CD14-positive monocyte (primary cell): ENCODE measurements around the gene EBF3. TPM values are rescaled to one million over a fixed set of nuclear protein-coding genes. Genes with fewer than 3 reads are reported as not detected.

Source experiments
- DNase-seq, 3 donors: peaks; one replicate each; pipeline ENCODE4 v3.0.0-alpha.2; 2011 to 2022
- H2AFZ ChIP-seq: 2 replicates; pipeline ENCODE4 v1.6.0; 2012; ENCODE audit warnings: mild to moderate bottlenecking, low read depth, low read length, inconsistent platforms; ENCODE audit not compliant: insufficient read depth, poor library complexity, severe bottlenecking
- H3K27ac ChIP-seq, 2 donors: 1 replicate in 1 of 2; 2 replicates in 1 of 2; pipeline ENCODE4 v1.5.1; 2012 to 2013; ENCODE audit warnings: low read length in 2 of 2, control low read depth in 1 of 2, inconsistent platforms in 1 of 2, low read depth in 1 of 2, mild to moderate bottlenecking in 1 of 2
- H3K27me3 ChIP-seq, 2 donors: one replicate each; pipeline versions ENCODE4 v1.6.0 to v1.6.1; 2011 to 2013; ENCODE audit warnings: low read length in 2 of 2; ENCODE audit not compliant: control insufficient read depth in 2 of 2, insufficient read depth in 2 of 2
- H3K36me3 ChIP-seq, 2 donors: replicated peaks in 1 of 2; 1 replicate in 1 of 2; 2 replicates in 1 of 2; pipeline versions ENCODE4 v1.5.1 to v1.6.1; 2012 to 2013; ENCODE audit warnings: low read length in 2 of 2, control low read depth in 1 of 2, inconsistent platforms in 1 of 2, mild to moderate bottlenecking in 1 of 2; ENCODE audit not compliant: insufficient read depth in 2 of 2, control insufficient read depth in 1 of 2
- H3K4me1 ChIP-seq, 2 donors: 1 replicate in 1 of 2; 2 replicates in 1 of 2; pipeline versions ENCODE4 v1.5.1 to v1.6.1; 2012 to 2013; ENCODE audit warnings: low read length in 2 of 2, control low read depth in 1 of 2, inconsistent platforms in 1 of 2, mild to moderate bottlenecking in 1 of 2, moderate library complexity in 1 of 2; ENCODE audit not compliant: insufficient read depth in 2 of 2, control insufficient read depth in 1 of 2
- H3K4me2 ChIP-seq: replicated peaks from 2 replicates; pipeline ENCODE3; 2012; ENCODE audit warnings: low read length, moderate library complexity, mild to moderate bottlenecking; ENCODE audit not compliant: poor library complexity, severe bottlenecking; ENCODE audit errors: extremely low read depth
- H3K4me3 ChIP-seq, 3 experiments: fragments of 200-600 bp in 1 of 3; sonication (generic) in 1 of 3; replicated peaks in 1 of 3; 1 replicate in 2 of 3; 2 replicates in 1 of 3; pipeline ENCODE4 v1.5.1; 2011 to 2013; ENCODE audit warnings: low read length in 3 of 3, mild to moderate bottlenecking in 3 of 3, control low read depth in 2 of 3, low read depth in 2 of 3, inconsistent platforms in 1 of 3, moderate library complexity in 1 of 3
- H3K79me2 ChIP-seq: 2 replicates; pipeline ENCODE4 v1.6.0; 2012; ENCODE audit warnings: mild to moderate bottlenecking, control low read depth, inconsistent platforms, low read length, moderate library complexity; ENCODE audit not compliant: insufficient read depth
- H3K9ac ChIP-seq: 2 replicates; pipeline ENCODE4 v1.6.0; 2017; ENCODE audit warnings: low read length, mild to moderate bottlenecking; ENCODE audit not compliant: insufficient read depth, poor library complexity, severe bottlenecking
- H3K9me3 ChIP-seq, 2 donors: replicated peaks in 1 of 2; 1 replicate in 1 of 2; 2 replicates in 1 of 2; pipeline versions ENCODE4 v1.5.1 to v1.6.1; 2012 to 2013; ENCODE audit warnings: low read length in 2 of 2, control low read depth in 1 of 2; ENCODE audit not compliant: control insufficient read depth in 1 of 2, insufficient read depth in 1 of 2
- H4K20me1 ChIP-seq: 2 replicates; pipeline ENCODE4 v1.6.0; 2012; ENCODE audit warnings: mild to moderate bottlenecking, low read length, control low read depth, moderate library complexity; ENCODE audit not compliant: insufficient read depth
- H3K27ac Mint-ChIP-seq, 7 donors: one replicate each; pipeline ENCODE4 v1.8.0; 2020; ENCODE audit warnings: mild to moderate bottlenecking in 7 of 7, mixed read lengths in 7 of 7, moderate library complexity in 6 of 7, inconsistent platforms in 2 of 7
- H3K27me3 Mint-ChIP-seq, 3 donors: one replicate each; pipeline ENCODE4 v1.8.0; 2021 to 2022; ENCODE audit warnings: low read depth in 3 of 3, mild to moderate bottlenecking in 3 of 3, mixed read lengths in 3 of 3, moderate library complexity in 3 of 3, inconsistent platforms in 1 of 3
- H3K36me3 Mint-ChIP-seq, 2 donors: one replicate each; pipeline ENCODE4 v1.8.0; 2020; ENCODE audit warnings: mixed read lengths in 2 of 2, inconsistent platforms in 1 of 2, mild to moderate bottlenecking in 1 of 2
- H3K4me1 Mint-ChIP-seq: one replicate; pipeline ENCODE4 v1.8.0; 2020; ENCODE audit warnings: mild to moderate bottlenecking, mixed read lengths
- H3K4me3 Mint-ChIP-seq, 2 donors: one replicate each; pipeline ENCODE4 v1.8.0; 2020; ENCODE audit warnings: mild to moderate bottlenecking in 2 of 2, mixed read lengths in 2 of 2, moderate library complexity in 1 of 2
- H3K9me3 Mint-ChIP-seq, 7 donors: one replicate each; pipeline ENCODE4 v1.8.0; 2020 to 2022; ENCODE audit warnings: mixed read lengths in 7 of 7, mild to moderate bottlenecking in 6 of 7, moderate library complexity in 6 of 7, inconsistent platforms in 2 of 7
- WGBS: methylation state at CpG from one replicate; pipeline ENCODE4 v1.1.5; 2013; ENCODE audit warnings: missing lambda C conversion rate; ENCODE audit not compliant: insufficient coverage; 5-methylcytosine and 5-hydroxymethylcytosine counted together
- intact Hi-C, 2 donors: fragments of 100-400 bp; cut with micrococcal nuclease; formaldehyde crosslinking; loops; one replicate each; pipeline versions ENCODE4 v1.15.0 to v1.15.1; 2023
- polyA plus RNA-seq, 3 donors: library from polyadenylated mRNA; depleted of rRNA in 1 of 3; unstranded in 2 of 3; stranded (reverse) in 1 of 3; fragments of 300-500 nt in 2 of 3; fragments of >200 nt in 1 of 3; fragmentation: Illumina TruSeq in 2 of 3; gene quantifications; 1 replicate in 2 of 3; 2 replicates in 1 of 3; pipeline ENCODE4 v1.2.3, GENCODE V29; 2012 to 2021
- TF ChIP-seq, protein P1 (sequence below): fragments of 200-600 bp; IDR thresholded peaks from one replicate; pipeline ENCODE4 v1.8.0; 2022; ENCODE audit warnings: antibody characterized with exemption, mild to moderate bottlenecking

Gene EBF3
- polyA plus RNA-seq, 3 donors = not detected

DNA sequence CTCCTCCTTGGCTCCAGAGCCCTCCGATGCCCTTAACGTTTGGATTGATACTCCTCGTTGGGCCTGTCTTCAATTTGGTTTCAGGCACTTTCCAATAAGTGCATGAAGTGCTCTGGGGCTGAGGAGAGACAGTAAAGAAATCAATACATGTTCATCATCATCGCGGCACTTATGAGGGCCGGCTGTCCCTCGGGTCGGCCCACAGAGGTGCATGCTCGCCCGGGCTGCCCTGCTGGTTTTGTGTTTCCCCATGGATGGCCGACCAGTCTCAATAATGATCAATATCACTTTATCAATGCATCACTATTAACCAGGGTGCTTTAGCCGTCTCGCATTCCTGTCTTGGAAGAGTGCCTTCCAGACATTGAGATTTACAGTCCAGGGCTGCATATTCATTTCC is 154.2 kb downstream of the EBF3 start:
- intact Hi-C loops = no loop called here
- H3K27ac ChIP-seq = no peak overlapping the region
- no peaks in the 10 kb centered on the region for H3K4me1 ChIP-seq
- peaks cover 10 to 37% (median 20%) of the 10 kb centered on the region in 7 donors for H3K9me3 Mint-ChIP-seq
- DNase-seq = no peak
- H3K27ac Mint-ChIP-seq = no peak overlapping the region
- peaks cover 0 to 4% (median 1%) of the 10 kb centered on the region in 3 donors for H3K27me3 Mint-ChIP-seq
- no peaks in the 10 kb centered on the region for H3K79me2 ChIP-seq
- no peak overlapping the region for H3K4me2 ChIP-seq
- H3K36me3 ChIP-seq = no peaks in the 10 kb centered on the region
- no peaks in the 10 kb centered on the region for H3K27me3 ChIP-seq
- no peaks in the 10 kb centered on the region for H4K20me1 ChIP-seq
- no peak overlapping the region for H2AFZ ChIP-seq
- H3K9me3 ChIP-seq = peaks cover 3 to 16% of the 10 kb centered on the region in 2 donors
- H3K36me3 Mint-ChIP-seq = no peaks in the 10 kb centered on the region
- WGBS = 89% methylated on average over 7 of the region's 13 CpGs
- no peak overlapping the region for H3K4me3 ChIP-seq
- H3K4me1 Mint-ChIP-seq = no peaks in the 10 kb centered on the region
- H3K9ac ChIP-seq = no peak overlapping the region
- no peak overlapping the region for H3K4me3 Mint-ChIP-seq
- TF ChIP-seq, protein P1, sequence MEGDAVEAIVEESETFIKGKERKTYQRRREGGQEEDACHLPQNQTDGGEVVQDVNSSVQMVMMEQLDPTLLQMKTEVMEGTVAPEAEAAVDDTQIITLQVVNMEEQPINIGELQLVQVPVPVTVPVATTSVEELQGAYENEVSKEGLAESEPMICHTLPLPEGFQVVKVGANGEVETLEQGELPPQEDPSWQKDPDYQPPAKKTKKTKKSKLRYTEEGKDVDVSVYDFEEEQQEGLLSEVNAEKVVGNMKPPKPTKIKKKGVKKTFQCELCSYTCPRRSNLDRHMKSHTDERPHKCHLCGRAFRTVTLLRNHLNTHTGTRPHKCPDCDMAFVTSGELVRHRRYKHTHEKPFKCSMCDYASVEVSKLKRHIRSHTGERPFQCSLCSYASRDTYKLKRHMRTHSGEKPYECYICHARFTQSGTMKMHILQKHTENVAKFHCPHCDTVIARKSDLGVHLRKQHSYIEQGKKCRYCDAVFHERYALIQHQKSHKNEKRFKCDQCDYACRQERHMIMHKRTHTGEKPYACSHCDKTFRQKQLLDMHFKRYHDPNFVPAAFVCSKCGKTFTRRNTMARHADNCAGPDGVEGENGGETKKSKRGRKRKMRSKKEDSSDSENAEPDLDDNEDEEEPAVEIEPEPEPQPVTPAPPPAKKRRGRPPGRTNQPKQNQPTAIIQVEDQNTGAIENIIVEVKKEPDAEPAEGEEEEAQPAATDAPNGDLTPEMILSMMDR = no peak

DNA sequence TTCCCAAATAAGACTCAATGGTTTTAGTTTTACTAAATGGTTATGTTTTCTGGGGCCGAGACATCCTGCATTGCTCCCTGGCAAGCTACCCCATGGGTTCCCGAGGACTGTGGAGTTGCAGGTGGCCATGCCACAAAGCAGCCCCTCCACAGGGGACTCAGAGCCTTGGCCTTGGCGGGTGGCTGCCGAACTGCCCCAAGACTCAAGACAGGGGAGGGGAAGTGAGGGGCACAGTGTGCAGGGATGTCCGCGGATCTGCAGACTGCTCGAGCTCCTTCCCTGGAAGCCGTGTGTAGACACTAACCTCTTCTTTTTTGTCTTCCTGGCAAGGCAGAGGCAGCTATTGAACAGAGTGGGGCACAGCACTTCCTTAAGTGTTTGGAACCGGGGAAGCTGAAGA is 154.6 kb downstream of the EBF3 start:
- H3K27ac ChIP-seq = no peak overlapping the region
- H3K4me3 ChIP-seq = no peak overlapping the region
- Mint-ChIP-seq H3K9me3 (peaks cover 6 to 39% (median 20%) of the 10 kb centered on the region in 7 donors), H3K27me3 (peaks cover 0 to 4% (median 0%) of the 10 kb centered on the region in 3 donors), H3K27ac (no peak overlapping the region), H3K4me3 (no peak overlapping the region), H3K4me1 (no peaks in the 10 kb centered on the region), H3K36me3 (no peaks in the 10 kb centered on the region)
- no peaks in the 10 kb centered on the region for H3K27me3 ChIP-seq
- H3K4me1 ChIP-seq = no peaks in the 10 kb centered on the region
- H4K20me1 ChIP-seq = no peaks in the 10 kb centered on the region
- intact Hi-C loops = no loop called here
- H3K9me3 ChIP-seq = peaks cover 3 to 17% of the 10 kb centered on the region in 2 donors
- TF ChIP-seq, protein P1 = no peak
- no peaks in the 10 kb centered on the region for H3K79me2 ChIP-seq
- no peaks in the 10 kb centered on the region for H3K36me3 ChIP-seq
- no peak overlapping the region for H2AFZ ChIP-seq
- H3K4me2 ChIP-seq = no peak overlapping the region
- WGBS = 89% methylated on average over 6 of the region's 9 CpGs
- no peak overlapping the region for H3K9ac ChIP-seq
- no peak for DNase-seq
